IMR-90 (cell line): ENCODE measurements around the gene FCER1A.

Experiments used
- BHLHE40 ChIP-seq: fragments of 150-350 bp; IDR thresholded peaks from 2 replicates; pipeline ENCODE4 v1.6.1; 2016; ENCODE audit warnings: mild to moderate bottlenecking, low read depth, low read length
- MXI1 ChIP-seq: IDR thresholded peaks from 2 replicates; pipeline ENCODE4 v1.6.1; 2012; ENCODE audit warnings: low read depth, mild to moderate bottlenecking, low read length, moderate library complexity, borderline replicate concordance
- POLR2A ChIP-seq: IDR thresholded peaks from 2 replicates; pipeline ENCODE4 v1.6.1; 2012; ENCODE audit warnings: mild to moderate bottlenecking, low read depth, low read length
- RCOR1 ChIP-seq: IDR thresholded peaks from 2 replicates; pipeline ENCODE4 v1.6.1; 2012; ENCODE audit warnings: mild to moderate bottlenecking, low read length, improper control_type of control experiment; ENCODE audit not compliant: insufficient replicate concordance
- TF ChIP-seq, protein P1 (sequence below): conservative IDR thresholded peaks from 2 replicates; pipeline ENCODE4 v1.5.1; 2012; ENCODE audit warnings: mild to moderate bottlenecking, low read depth, low read length, improper control_type of control experiment

DNA sequence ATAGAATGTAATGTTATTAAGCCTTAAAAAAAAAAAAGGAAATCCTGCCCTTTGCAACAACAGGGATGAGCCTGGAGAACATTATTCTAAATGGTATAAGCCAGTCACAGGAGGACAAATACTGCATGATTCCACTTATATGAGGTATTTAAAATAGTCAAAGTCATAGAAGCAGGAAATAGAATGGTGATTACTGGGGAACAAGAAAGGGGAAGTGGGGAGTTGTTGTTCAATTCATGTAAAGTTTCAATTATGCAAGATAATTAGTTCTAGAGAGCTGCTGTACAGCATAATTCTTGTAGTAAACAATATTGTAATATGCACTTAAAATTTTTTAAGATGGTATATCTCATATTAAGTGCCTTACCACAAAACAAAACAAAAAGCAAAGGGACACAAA, 13.2 kb downstream of the FCER1A start:
- no peak for TF ChIP-seq POLR2A
- TF ChIP-seq, protein P1, sequence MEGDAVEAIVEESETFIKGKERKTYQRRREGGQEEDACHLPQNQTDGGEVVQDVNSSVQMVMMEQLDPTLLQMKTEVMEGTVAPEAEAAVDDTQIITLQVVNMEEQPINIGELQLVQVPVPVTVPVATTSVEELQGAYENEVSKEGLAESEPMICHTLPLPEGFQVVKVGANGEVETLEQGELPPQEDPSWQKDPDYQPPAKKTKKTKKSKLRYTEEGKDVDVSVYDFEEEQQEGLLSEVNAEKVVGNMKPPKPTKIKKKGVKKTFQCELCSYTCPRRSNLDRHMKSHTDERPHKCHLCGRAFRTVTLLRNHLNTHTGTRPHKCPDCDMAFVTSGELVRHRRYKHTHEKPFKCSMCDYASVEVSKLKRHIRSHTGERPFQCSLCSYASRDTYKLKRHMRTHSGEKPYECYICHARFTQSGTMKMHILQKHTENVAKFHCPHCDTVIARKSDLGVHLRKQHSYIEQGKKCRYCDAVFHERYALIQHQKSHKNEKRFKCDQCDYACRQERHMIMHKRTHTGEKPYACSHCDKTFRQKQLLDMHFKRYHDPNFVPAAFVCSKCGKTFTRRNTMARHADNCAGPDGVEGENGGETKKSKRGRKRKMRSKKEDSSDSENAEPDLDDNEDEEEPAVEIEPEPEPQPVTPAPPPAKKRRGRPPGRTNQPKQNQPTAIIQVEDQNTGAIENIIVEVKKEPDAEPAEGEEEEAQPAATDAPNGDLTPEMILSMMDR: no peak
- TF ChIP-seq BHLHE40: no peak
- TF ChIP-seq MXI1: no peak
- no peak for TF ChIP-seq RCOR1
